Activated CD4-positive, alpha-beta T cell treated with anti-CD3 and anti-CD28 coated beads, Interleukin-10, Interleukin-2, amounts not matched to agents 100 ng/mL and 50 ng/mL, durations not matched to agents 16 hours and 8 hours (primary cell): ENCODE measurements around the gene APOM.

Experiments used
- DNase-seq: peaks from one replicate; pipeline ENCODE4 v3.0.0-alpha.2; 2020

The APOM gene

DNA sequence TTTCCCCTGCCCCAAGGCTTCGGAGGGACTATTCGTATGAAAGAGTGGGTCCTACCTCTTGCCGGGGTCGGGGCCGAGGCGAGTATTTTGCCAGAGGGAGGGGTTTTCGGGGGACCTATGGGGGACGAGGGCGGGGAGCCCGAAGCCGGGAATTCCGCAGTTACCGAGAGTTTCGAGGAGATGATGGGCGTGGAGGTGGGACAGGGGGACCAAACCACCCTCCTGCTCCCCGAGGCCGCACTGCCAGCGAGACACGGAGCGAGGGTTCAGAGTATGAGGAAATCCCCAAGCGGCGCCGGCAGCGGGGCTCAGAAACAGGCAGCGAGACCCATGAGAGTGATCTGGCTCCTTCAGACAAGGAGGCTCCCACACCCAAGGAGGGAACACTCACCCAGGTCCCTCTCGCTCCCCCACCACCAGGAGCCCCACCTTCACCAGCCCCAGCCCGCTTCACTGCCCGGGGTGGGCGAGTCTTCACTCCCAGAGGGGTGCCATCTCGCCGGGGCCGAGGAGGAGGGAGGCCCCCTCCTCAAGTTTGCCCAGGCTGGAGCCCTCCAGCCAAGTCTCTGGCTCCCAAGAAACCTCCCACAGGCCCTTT lies 23.9 kb upstream of the APOM start:
- DNase-seq: no peak

DNA sequence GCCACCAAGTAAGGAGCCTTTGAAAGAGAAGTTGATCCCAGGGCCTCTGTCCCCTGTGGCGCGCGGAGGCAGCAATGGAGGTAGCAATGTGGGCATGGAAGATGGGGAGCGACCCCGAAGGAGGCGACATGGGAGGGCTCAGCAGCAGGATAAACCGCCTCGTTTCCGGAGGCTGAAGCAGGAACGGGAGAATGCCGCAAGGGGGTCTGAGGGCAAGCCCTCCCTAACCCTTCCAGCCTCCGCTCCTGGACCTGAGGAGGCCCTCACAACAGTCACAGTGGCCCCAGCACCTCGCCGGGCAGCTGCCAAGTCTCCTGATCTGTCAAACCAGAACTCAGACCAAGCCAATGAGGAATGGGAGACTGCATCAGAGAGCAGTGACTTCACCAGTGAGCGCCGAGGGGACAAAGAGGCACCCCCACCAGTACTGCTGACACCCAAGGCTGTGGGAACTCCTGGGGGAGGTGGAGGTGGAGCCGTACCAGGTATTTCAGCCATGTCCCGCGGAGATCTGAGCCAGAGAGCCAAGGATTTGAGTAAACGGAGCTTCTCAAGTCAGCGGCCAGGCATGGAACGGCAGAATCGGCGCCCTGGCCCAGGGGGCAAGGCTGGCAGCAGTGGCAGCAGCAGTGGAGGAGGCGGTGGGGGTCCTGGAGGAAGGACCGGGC lies 23.3 kb upstream of the APOM start:
- no peak for DNase-seq

DNA sequence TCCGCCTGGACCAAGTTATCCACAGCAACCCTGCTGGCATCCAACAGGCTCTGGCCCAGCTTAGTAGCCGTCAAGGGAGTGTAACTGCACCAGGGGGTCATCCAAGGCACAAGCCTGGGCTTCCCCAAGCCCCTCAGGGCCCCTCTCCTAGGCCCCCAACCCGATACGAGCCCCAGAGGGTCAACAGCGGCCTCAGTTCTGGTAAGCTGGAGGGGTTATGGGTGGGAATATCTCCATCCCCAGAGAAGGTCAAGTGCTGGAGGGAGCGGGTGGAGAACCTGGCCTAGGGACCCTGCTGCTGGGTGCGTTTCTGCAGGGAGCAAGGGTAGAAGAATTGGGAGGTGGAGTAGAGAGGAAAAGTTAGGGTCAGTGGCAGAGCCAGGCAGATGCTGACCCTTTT lies 22.2 kb upstream of the APOM start:
- DNase-seq: no peak

DNA sequence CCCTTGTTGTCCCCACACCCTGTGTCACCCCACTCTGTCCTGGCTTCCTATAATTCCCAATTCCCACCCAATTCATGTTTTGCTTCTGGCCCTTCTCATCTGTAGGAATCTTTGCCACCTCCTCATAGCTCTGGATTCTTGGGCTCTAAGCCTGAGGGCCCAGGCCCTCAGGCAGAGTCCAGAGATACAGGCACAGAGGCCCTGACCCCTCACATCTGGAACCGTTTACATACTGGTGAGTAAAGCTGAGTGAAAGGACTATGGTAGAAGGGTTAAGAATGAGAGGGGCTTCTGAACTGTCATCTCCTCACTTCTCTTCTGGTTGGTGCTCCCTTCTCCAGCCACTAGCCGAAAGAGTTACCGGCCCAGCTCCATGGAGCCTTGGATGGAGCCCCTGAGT lies 21.6 kb upstream of the APOM start:
- no peak for DNase-seq

DNA sequence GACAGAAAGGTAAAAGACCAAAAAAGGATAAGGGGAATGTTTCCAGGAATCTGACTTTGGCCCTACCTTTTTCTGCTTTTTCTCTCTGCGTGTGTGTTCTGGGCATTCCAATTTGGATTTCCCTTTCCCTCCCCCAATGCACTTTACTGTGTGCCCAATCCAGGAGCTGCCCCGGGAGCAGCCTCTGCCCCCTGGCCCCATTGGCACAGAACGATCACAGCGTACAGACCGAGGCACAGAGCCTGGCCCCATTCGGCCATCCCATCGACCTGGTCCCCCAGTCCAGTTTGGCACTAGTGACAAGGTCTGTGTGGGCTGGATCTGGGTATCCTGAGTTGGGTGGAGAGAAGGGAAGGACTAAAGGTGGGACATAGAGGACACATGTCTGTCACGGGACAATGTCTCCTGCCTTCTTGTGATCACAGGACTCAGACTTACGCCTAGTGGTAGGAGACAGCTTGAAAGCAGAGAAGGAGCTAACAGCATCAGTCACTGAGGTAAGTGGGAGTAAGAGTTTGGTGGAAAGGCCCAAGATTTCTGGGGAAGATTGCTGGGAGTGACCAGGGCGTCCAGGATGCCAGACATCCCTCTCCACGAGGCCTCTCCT lies 20.6 kb upstream of the APOM start:
- no peak for DNase-seq

DNA sequence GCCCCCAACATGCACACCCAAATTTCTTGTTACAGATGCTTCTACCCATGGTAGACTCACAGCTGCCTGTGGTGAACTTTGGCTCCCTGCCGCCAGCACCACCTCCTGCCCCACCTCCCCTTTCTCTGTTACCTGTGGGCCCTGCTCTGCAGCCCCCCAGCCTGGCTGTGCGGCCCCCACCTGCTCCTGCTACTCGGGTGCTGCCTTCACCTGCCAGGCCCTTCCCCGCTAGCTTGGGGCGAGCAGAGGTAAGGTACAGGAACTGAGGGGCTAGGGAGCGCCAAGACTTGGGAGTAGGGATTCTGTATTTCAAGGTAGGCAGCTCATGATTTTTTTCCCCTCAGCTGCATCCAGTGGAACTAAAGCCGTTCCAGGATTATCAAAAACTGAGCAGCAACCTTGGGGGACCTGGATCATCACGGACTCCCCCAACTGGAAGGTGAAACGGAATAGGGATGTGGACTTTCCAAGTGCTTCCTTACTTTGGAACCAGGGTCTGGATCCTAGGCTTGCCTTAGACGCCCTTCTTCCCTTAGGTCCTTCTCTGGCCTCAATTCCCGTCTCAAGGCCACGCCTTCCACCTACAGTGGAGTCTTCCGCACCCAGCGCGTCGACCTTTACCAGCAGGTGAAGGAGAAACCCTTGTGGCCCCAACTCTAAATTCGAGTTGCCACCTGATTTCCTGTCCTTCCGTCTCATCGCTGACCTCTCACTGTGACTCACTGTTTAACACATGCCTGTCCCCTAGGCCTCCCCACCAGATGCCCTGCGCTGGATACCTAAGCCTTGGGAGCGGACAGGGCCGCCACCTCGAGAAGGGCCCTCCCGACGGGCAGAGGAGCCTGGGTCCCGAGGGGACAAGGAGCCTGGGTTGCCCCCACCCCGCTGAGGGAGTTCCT lies 18.7 kb upstream of the APOM start:
- no peak for DNase-seq

DNA sequence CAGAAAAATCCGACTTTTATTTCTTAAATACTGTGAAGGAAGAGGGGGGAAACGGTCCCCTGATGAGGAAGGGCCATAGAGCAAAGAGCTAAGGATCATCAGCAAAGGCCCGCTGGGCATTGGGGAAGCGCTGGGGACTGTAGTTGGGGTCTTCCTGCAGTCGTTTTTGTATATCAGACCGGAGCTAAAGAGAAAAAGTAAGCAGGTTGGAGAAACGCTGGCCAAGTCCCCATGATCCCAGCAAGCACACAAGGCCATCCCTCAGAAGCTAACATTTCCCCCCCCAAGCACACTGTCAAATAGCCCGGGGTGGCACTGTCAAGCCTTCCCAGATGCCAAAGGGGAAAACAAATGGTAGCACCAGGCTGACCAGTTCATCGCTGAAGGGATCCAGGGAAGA lies 16.7 kb upstream of the APOM start:
- DNase-seq: no peak

DNA sequence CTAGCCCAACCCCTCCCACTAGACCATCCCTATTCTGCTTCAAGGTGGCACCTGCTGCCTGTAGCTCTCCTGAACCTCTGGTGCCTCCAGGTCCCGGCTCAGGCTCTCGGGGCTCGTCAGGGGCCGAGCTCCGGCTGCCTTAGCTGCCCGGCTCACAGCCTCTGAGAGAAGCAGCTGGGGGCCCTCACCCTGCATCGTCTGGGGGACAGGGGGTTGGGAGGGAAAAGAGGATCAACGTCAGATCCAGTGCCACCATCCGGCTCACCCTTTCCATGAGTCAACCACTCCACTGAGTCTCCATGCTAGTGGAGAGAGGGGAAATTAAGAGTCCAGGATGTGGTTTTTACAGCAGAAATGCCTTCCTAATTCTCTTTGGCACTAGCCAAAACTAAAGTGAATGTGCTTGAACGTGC lies 16.2 kb upstream of the APOM start:
- DNase-seq: peak; percentile 36

DNA sequence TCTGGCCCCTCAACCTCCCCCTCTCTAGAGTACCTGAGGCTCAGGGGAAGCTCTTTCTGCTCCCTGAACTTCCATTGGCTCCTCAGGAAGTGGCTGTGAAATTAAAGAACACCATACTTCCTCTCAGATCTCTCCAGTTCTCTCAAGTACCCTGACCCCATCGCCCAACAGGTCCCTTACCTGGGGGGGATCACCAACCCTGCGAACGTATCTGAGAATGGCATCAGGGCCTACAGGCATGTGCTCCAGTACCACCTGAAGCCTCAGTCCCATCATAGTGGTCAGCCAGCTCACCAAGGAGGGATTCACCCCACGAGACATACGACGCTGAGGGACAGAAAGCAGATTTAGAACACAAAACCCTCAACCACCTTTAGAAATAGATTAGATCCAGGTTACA lies 15.1 kb upstream of the APOM start:
- no peak for DNase-seq

DNA sequence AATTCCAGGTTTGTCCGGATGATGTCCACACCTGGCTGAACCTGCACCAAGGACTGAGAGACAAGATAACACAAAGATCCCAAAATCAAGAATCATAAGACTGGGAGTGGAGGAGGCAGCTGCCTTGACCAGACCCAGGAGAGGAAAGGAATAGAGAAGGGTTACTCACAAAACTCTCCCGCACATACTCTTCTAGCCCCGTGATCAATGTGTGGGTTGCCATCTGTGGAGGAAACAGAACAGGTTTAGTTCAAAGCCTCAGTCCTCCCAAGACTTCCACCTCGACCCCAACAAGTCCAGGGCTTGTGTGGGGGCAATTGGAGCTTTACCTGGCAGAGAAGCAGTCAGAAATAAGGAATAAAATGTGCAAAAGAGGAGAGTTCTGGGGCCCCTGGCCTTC lies 14.3 kb upstream of the APOM start:
- DNase-seq: no peak

DNA sequence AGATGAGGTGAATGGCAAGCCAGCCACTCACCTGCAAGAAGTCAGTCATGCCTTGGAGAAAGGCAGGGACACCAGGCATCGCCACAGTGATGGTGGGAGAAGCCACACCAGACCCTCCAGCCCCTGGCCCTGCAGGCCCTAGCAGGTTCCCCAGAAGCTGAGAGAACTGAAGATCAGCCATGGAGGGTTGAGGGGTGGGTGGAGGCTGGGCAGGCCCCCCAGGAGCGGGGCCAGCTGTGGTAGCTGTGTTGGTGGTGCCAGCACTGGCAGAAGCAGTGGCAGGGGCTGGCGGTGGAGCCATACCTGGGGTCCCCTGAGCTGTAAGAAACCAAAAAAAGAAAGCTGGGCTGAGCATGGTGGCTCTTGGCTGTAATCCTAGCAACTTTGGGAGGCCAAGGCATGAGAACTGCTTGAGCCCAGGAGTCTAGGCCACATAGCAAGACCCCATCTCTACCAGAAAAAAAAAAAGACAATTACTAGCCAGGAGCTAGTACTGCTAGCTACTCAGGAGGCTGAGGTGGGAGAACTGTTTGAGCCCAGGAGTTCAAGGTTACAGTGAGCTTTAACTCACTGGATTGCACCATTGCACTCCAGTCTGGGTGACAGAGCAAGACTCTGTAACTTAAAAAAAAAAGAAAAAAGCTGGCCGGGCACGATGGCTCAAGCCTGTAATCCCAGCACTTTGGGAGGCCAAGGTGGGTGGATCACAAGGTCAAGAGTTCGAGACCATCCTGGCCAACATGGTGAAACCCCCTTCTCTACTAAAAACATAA lies 12.7 kb upstream of the APOM start:
- DNase-seq: no peak

DNA sequence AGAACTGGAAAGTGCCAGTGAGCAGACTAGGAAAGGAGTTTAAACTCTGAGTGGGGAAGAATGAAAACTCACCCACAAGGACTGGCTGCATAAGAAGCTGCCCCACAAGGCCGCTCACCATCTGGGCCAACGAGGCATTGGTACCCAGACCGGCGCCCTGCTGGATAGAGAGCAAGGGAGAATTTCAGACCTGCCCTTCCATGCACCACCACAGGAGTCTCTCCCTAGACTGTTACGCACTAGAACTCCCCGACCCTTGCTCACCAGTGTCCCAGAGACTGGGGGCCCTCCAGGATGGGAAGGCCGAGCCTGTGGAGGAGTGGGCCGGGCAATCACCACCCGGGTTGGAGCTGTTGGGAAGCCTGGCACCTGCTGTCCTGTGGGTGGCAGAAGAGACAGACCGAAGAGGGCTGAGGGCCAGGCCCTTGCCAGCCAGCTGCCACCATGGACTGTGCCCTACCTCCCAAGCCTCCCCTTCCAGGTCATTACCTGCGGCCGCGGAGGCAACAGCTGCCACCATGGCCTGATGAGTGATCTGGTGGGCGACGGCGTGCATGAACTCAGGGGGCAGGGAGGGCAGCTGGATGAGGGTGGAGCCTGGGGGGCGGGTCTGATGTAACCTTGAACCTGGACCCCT lies 11.8 kb upstream of the APOM start:
- DNase-seq: no peak

DNA sequence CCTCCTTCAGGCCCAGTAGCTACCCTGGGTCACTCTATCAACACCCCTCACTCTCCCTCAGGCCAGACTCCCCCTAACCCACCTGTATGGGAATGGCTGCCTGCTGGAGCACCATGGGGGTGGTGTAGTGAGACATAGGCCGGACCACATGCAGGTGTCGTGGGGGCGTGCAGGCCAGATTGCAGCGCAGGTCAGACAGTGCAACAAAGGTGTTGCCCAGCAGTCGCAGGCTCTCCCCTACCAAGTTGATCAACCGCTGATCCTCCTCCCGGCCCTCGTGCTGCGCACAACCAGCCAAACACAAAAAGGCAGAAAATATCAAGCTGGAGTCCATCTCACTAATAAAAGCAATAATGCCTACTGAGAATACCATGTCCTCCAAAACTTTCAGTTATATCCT lies 10.4 kb upstream of the APOM start:
- no peak for DNase-seq

DNA sequence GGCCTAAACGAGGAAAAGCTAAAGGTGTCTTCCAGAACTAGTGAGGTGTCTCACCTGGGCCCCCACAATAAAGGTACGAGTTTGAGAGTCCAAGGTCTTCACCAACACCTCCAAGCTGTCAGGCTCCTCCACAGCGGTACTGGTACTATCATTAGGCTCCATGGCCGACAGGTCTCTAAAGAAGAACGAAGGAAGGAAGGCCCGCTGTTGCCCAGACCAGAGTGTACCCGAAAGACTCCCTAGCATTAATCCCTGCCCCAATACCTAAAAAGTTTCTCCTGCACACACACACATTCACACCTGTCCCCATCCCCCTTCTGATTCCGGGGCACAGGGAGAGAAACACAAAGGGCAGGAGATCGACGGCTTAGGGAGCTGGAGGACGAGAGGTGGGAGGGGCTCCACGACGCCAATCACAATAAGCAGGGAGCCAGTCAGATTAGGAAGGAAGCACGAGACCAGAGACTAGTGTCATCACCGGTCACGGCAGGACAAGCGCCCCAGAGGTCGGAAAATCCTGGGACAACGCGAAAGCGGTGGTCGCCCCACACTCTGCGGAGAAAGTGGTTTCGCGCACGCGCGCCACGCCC lies 4.0 kb upstream of the APOM start:
- peak; percentile 77 for DNase-seq

DNA sequence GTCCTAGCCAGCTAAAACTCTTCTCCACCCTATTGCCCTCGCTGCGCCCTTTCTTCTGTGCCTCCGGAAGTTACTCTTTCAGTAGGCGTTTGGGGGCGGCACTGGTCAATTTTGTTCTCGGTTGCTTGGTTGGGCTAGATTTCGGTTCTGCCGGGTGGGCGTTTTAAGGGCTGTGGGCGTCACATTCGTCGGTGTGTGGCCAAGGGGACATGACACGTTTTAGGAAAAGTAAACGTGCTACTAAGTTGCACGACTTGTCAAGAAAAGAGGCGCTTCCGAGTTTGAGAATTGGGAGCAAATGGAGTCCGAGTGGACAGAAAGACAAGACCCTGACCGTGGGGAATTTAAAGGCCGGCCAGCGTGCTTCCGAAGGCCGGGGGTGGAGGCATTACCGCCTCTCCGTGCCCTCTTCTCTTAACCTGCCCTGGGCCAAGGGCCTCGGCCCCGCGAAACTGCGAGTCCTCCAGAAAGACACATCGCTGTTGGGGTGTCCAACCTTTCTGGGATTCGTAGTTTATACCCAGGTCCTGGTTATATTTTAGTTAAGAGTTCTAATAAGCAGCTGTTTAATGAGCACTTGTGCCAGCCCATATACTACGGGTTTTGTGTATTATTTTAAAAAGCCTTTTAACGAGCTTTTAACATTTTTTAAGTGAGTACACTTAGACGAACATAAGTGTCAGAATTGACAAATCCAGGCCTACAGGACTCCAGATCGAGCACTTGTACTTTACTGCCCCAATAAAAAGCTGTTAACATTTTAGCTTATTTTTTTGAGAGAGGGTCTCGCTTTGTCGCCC lies 2.6 kb upstream of the APOM start:
- DNase-seq: peak; percentile 92

DNA sequence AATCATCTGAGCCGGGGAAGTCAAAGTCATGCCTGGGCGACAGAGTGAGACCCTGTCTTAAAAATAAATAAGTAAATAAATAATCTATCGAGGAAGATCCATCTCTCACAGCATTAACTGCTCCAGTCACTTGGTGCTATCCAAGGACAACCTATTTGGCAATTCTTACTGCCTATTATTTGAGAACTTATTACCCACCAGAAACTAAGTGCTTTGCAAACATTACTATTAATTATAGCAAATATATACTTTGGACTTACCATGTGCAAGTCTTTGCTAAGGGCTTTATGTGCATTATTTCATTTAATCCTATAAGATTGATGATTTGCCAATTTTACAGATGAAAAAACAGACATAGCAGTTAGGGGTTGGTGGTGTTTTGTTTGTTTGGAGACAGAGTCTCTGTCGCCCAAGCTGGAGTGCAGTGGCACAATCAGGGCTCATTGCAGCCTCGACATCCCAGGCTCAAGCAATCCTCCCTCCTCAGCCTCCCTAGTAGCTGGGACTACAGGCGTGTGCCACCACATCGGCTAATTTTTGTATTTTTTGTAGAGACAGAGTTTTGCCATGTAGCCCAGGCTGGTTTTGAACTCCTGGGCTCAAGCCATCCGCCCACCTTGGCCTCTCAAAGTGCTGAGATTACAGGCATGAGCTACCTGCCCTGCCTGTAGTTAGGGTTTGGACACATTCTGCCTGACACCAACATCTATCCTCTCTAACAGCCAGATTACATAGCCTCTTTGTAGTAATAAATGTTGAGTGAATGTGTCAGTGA lies 933 bp upstream of the APOM start:
- no peak for DNase-seq

DNA sequence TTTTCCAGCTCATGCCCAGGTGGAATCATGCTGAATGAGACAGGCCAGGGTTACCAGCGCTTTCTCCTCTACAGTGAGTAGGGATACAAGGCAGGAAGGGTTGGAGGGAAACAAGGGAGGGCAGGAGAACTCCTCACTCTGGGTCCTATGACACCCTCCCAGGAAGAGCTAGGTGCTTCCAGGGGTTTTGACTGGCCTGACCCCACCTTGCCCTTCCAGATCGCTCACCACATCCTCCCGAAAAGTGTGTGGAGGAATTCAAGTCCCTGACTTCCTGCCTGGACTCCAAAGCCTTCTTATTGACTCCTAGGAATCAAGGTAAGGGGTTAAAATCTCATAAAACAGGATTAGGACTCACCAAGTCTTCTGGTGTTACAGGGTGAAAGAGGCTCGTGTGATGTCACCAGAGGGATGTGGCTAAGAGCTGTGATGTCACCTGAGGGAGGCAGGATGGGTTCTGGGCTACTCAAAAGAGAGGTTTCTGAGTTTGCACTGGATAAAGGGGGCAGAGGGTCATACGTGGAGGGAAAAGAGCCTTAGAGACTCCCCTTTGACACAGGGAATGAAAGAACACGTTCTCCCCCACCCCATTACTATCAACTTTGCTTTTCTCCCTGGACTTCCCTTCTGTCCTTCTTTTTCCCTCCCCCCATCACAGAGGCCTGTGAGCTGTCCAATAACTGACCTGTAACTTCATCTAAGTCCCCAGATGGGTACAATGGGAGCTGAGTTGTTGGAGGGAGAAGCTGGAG lies 1.9 kb downstream of the APOM start:
- DNase-seq: peak; percentile 45

DNA sequence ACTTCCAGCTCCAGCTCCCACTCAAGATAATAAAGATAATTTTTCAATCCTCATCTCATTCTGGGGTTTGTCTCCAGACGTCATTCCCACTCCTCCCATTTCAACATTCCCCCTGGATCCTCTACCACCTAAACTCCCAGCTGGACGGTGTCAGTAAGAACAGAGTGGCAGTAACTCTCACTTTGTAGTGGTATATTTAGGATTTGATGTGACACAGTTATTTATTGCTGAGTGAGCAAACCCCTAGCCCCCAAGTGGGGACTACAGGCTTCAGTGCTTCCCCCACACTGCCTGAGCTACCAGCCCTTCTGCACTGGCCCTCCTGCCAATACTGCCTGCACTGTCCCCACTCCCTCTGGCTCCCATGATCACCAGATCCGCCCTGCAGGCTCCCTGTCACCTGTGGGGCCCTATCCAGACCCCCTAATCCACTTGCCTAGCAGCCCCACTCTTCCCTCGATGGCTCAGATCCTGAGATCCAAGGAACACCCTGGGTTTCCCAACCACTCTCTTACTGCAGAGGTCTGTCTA lies 2.5 kb downstream of the APOM start:
- no peak for DNase-seq

DNA sequence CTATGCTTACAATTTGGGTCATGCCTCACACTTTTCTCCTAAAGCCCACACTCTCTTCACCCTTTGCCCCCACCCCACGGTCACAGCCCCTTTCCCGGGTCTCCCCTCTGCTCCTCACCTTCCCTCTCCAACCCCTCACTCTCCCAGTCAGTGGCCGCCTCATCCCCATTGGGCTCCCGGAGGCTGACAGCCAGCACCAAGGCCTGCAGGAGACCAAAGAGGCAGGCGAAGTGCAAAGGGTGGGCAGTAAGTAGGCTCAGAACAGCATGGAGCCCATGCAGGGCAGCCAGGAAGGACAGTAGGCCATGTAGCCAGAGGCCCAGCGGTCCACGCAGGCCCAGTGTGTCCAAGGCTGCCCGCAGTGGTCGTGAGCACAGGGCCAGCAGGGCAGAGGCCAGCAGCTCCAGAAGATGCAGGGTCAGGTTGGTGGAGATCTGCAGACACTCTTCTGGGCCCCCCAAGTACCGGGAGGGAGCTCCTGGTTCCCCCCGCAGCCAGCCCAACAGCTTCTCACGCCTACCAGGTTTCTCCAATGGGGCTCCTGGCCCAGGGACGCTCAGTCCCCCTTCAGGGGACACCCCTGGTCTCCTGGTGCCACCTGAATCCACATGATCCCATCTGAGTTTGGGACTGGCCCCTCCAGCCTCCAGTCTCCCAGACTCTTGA lies 3.4 kb downstream of the APOM start:
- no peak for DNase-seq
